H9 (cell line): Measurements from ENCODE around the gene YES1. TPM values are rescaled to one million over a fixed set of nuclear protein-coding genes. Genes with fewer than 3 reads are reported as not detected.

Experiments used
- DNase-seq: peaks from one replicate; pipeline ENCODE4 v3.0.0-alpha.2; 2017
- H2AFZ ChIP-seq: one replicate; pipeline ENCODE4 v1.6.1; 2013; ENCODE audit warnings: mild to moderate bottlenecking, low read length, control low read depth, moderate library complexity
- H2AK5ac ChIP-seq: 2 replicates; pipeline ENCODE4 v1.6.1; 2013; ENCODE audit warnings: low read length, control low read depth, mixed read lengths; ENCODE audit not compliant: insufficient read length
- H2BK120ac ChIP-seq: one replicate; pipeline ENCODE4 v1.6.1; 2013; ENCODE audit warnings: low read depth, mild to moderate bottlenecking, low read length, control low read depth, inconsistent platforms; ENCODE audit not compliant: poor library complexity, severe bottlenecking
- H2BK12ac ChIP-seq: 2 replicates; pipeline ENCODE4 v1.6.1; 2013; ENCODE audit warnings: low read length, control low read depth, mixed read lengths, low read depth; ENCODE audit not compliant: insufficient read length
- H2BK15ac ChIP-seq: 2 replicates; pipeline ENCODE4 v1.6.1; 2013; ENCODE audit warnings: low read depth, low read length, control low read depth
- H2BK20ac ChIP-seq: one replicate; pipeline ENCODE4 v1.6.1; 2013; ENCODE audit warnings: low read depth, mild to moderate bottlenecking, low read length, control low read depth, inconsistent platforms; ENCODE audit not compliant: poor library complexity, severe bottlenecking
- H2BK5ac ChIP-seq: 2 replicates; pipeline ENCODE4 v1.6.1; 2013; ENCODE audit warnings: low read length, control low read depth, mixed read lengths; ENCODE audit not compliant: insufficient read length
- H3K14ac ChIP-seq: 2 replicates; pipeline ENCODE4 v1.6.1; 2013; ENCODE audit warnings: low read length, control low read depth; ENCODE audit not compliant: insufficient read depth
- H3K18ac ChIP-seq: 2 replicates; pipeline ENCODE4 v1.6.1; 2013; ENCODE audit warnings: low read depth, mild to moderate bottlenecking, mixed read lengths, low read length, control low read depth; ENCODE audit not compliant: insufficient read length
- H3K23ac ChIP-seq: 2 replicates; pipeline ENCODE4 v1.6.1; 2013; ENCODE audit warnings: low read length, control low read depth, mixed read lengths, low read depth; ENCODE audit not compliant: insufficient read length
- H3K23me2 ChIP-seq: 2 replicates; pipeline ENCODE4 v1.6.1; 2013; ENCODE audit warnings: low read depth, mild to moderate bottlenecking, mixed read lengths, low read length, control low read depth; ENCODE audit not compliant: insufficient read length, poor library complexity, severe bottlenecking
- H3K27ac ChIP-seq: 2 replicates; pipeline ENCODE4 v1.5.1; 2013; ENCODE audit warnings: low read length, control low read depth, mixed read lengths, low read depth; ENCODE audit not compliant: insufficient read length
- H3K27me3 ChIP-seq: 2 replicates; pipeline ENCODE4 v1.6.1; 2013; ENCODE audit warnings: low read length, control low read depth, inconsistent platforms; ENCODE audit not compliant: insufficient read depth
- H3K4ac ChIP-seq: 2 replicates; pipeline ENCODE4 v1.6.1; 2013; ENCODE audit warnings: low read depth, mild to moderate bottlenecking, control low read depth, inconsistent platforms, low read length, moderate library complexity
- H3K4me1 ChIP-seq: 2 replicates; pipeline ENCODE4 v1.6.1; 2013; ENCODE audit warnings: low read length, control low read depth, inconsistent platforms; ENCODE audit not compliant: insufficient read depth
- H3K4me2 ChIP-seq: 2 replicates; pipeline ENCODE4 v1.6.1; 2013; ENCODE audit warnings: low read length, control low read depth, mixed read lengths; ENCODE audit not compliant: insufficient read length, insufficient read depth
- H3K56ac ChIP-seq: 2 replicates; pipeline ENCODE4 v1.6.1; 2013; ENCODE audit warnings: low read depth, mild to moderate bottlenecking, mixed read lengths, low read length, control low read depth; ENCODE audit not compliant: insufficient read length
- H3K79me1 ChIP-seq: 2 replicates; pipeline ENCODE4 v1.6.1; 2013; ENCODE audit warnings: low read depth, mild to moderate bottlenecking, moderate library complexity, low read length, control low read depth, inconsistent platforms; ENCODE audit not compliant: insufficient read depth, poor library complexity, severe bottlenecking
- H3K79me2 ChIP-seq: 2 replicates; pipeline ENCODE4 v1.6.1; 2013; ENCODE audit warnings: low read length, control low read depth, inconsistent platforms; ENCODE audit not compliant: insufficient read depth
- H3K9ac ChIP-seq: 2 replicates; pipeline ENCODE4 v1.6.1; 2013; ENCODE audit warnings: low read length, control low read depth, mixed read lengths; ENCODE audit not compliant: insufficient read length; ENCODE audit errors: extremely low read depth
- H3K9me3 ChIP-seq: one replicate; pipeline ENCODE4 v1.6.1; 2013; ENCODE audit warnings: low read depth, low read length, inconsistent platforms; ENCODE audit not compliant: control insufficient read depth
- H3T11ph ChIP-seq: one replicate; pipeline ENCODE4 v1.6.1; 2013; ENCODE audit warnings: mild to moderate bottlenecking, low read length, control low read depth, inconsistent platforms
- H4K20me1 ChIP-seq: one replicate; pipeline ENCODE4 v1.6.1; 2013; ENCODE audit not compliant: control insufficient read depth, insufficient read length, insufficient read depth
- H4K5ac ChIP-seq: 2 replicates; pipeline ENCODE4 v1.6.1; 2013; ENCODE audit warnings: low read depth, mild to moderate bottlenecking, mixed read lengths, low read length, control low read depth; ENCODE audit not compliant: insufficient read length
- H4K8ac ChIP-seq: replicated peaks from 2 replicates; pipeline ENCODE4 v1.6.1; 2013; ENCODE audit warnings: low read length, control low read depth, mixed read lengths, low read depth; ENCODE audit not compliant: insufficient read length
- H4K91ac ChIP-seq: 2 replicates; pipeline ENCODE4 v1.6.1; 2013; ENCODE audit warnings: low read depth, mild to moderate bottlenecking, moderate library complexity, mixed read lengths, low read length, control low read depth; ENCODE audit not compliant: insufficient read length
- H3K27ac Mint-ChIP-seq, 3 experiments: 2 replicates in 2 of 3; 3 replicates in 1 of 3; pipeline ENCODE4 v1.8.0; 2020 to 2021; ENCODE audit warnings: mixed read lengths in 3 of 3, mild to moderate bottlenecking in 1 of 3, moderate library complexity in 1 of 3
- H3K27me3 Mint-ChIP-seq: 2 replicates; pipeline ENCODE4 v1.8.0; 2021; ENCODE audit warnings: low read depth, mild to moderate bottlenecking, moderate library complexity, mixed read lengths
- H3K36me3 Mint-ChIP-seq, 3 experiments: 2 replicates in 2 of 3; 3 replicates in 1 of 3; pipeline ENCODE4 v1.8.0; 2020 to 2021; ENCODE audit warnings: low read depth in 3 of 3, mixed read lengths in 3 of 3; ENCODE audit not compliant: insufficient read depth in 1 of 3
- H3K4me1 Mint-ChIP-seq, 2 experiments: 2 replicates each; pipeline ENCODE4 v1.8.0; 2020; ENCODE audit warnings: mixed read lengths in 2 of 2
- H3K4me3 Mint-ChIP-seq, 2 experiments: 2 replicates in 1 of 2; 3 replicates in 1 of 2; pipeline ENCODE4 v1.8.0; 2020 to 2021; ENCODE audit warnings: mild to moderate bottlenecking in 2 of 2, mixed read lengths in 2 of 2, moderate library complexity in 1 of 2
- H3K9me3 Mint-ChIP-seq, 2 experiments: 2 replicates in 1 of 2; 3 replicates in 1 of 2; pipeline ENCODE4 v1.8.0; 2020; ENCODE audit warnings: mild to moderate bottlenecking in 2 of 2, mixed read lengths in 2 of 2, moderate library complexity in 1 of 2
- WGBS: extraction: QIAGEN DNeasy Blood & Tissue Kit; methylation state at CpG from one replicate; pipeline ENCODE4 v1.1.7; 2013; ENCODE audit warnings: missing lambda C conversion rate, low lambda C conversion rate, mixed read lengths; ENCODE audit not compliant: insufficient read length; ENCODE audit errors: extremely low coverage; 5-methylcytosine and 5-hydroxymethylcytosine counted together
- total RNA-seq: library from RNA; stranded (reverse); gene quantifications from 2 replicates; pipeline ENCODE4 v1.2.1, GENCODE V29; 2021
- TF ChIP-seq, protein P1 (sequence below): fragments of 200-600 bp; sonication (generic); conservative IDR thresholded peaks from 3 replicates; pipeline ENCODE4 v1.8.0; 2021; ENCODE audit warnings: antibody characterized with exemption, mild to moderate bottlenecking

Gene YES1
- total RNA-seq, 1 experiment from 2014 or later, result 86.9 TPM

DNA sequence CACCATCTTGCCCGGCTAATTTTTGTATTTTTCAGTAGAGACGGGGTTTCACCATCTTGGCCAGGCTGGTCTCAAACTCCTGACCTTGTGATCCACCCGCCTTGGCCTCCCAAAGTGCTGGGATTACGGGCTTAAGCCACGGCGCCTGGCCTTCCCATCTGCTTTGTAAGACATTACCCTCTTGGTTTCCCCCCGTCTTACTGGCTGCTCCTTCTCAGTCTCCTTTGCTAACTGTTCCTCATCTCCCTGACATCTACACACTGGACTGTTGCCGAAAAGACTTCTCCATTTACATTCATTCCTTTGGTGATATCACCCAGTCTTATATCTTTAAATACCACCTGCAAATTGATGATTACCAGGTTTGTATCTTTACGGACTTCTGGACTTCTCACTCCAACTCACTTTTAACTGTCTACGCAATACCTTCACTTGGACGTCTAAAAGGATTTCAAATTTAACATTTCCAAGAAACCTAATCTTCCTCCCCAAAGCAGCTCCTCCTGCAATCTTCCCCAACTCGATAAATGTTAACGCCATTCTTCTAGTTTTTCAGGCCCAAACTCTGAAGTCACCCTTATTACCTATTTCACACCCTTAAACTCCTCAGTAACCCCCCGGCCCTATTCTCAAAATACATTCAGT, 37.9 kb downstream of the YES1 start:
- no peak overlapping the region for H3K56ac ChIP-seq
- H2AFZ ChIP-seq, result no peak overlapping the region
- no peaks in the 10 kb centered on the region for H4K20me1 ChIP-seq
- peaks cover 9% of the 10 kb centered on the region; the same call in 1 of the 2 replicates for H3K79me2 ChIP-seq
- no peak overlapping the region for H3K4ac ChIP-seq
- Mint-ChIP-seq H3K27ac (no peak overlapping the region), H3K4me3 (no peak overlapping the region), H3K36me3 (peaks cover 0 to 7% (median 0%) of the 10 kb centered on the region in 3 experiments; a peak in 1 of 7 replicates), H3K9me3 (no peaks in the 10 kb centered on the region), H3K27me3 (no peaks in the 10 kb centered on the region), H3K4me1 (peaks cover 5 to 8% of the 10 kb centered on the region in 2 experiments)
- H4K8ac ChIP-seq, result no peak overlapping the region
- no peak overlapping the region for H2AK5ac ChIP-seq
- H2BK5ac ChIP-seq, result no peak overlapping the region
- no peak overlapping the region for H2BK20ac ChIP-seq
- H2BK120ac ChIP-seq, result no peak overlapping the region
- H4K91ac ChIP-seq, result no peak overlapping the region
- H2BK15ac ChIP-seq, result no peak overlapping the region
- no peaks in the 10 kb centered on the region for H3K79me1 ChIP-seq
- no peak overlapping the region for H3K27ac ChIP-seq
- no peaks in the 10 kb centered on the region for H3K9me3 ChIP-seq
- H3K4me2 ChIP-seq, result no peak overlapping the region
- H4K5ac ChIP-seq, result no peak overlapping the region
- H3T11ph ChIP-seq, result no peak overlapping the region
- no CpG with 5 or more reads among the region's 14 CpGs for WGBS
- no peak overlapping the region for H2BK12ac ChIP-seq
- H3K9ac ChIP-seq, result no peak overlapping the region
- H3K18ac ChIP-seq, result no peak overlapping the region
- TF ChIP-seq, protein P1, sequence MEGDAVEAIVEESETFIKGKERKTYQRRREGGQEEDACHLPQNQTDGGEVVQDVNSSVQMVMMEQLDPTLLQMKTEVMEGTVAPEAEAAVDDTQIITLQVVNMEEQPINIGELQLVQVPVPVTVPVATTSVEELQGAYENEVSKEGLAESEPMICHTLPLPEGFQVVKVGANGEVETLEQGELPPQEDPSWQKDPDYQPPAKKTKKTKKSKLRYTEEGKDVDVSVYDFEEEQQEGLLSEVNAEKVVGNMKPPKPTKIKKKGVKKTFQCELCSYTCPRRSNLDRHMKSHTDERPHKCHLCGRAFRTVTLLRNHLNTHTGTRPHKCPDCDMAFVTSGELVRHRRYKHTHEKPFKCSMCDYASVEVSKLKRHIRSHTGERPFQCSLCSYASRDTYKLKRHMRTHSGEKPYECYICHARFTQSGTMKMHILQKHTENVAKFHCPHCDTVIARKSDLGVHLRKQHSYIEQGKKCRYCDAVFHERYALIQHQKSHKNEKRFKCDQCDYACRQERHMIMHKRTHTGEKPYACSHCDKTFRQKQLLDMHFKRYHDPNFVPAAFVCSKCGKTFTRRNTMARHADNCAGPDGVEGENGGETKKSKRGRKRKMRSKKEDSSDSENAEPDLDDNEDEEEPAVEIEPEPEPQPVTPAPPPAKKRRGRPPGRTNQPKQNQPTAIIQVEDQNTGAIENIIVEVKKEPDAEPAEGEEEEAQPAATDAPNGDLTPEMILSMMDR, result no peak
- H3K23me2 ChIP-seq, result no peaks in the 10 kb centered on the region
- no peak overlapping the region for H3K14ac ChIP-seq
- no peak overlapping the region for H3K23ac ChIP-seq
- no peak for DNase-seq
- H3K27me3 ChIP-seq, result no peaks in the 10 kb centered on the region
- no peaks in the 10 kb centered on the region for H3K4me1 ChIP-seq
